Measurements from ENCODE around the gene PWWP2B. TPM values are rescaled to one million over a fixed set of nuclear protein-coding genes. Genes with fewer than 3 reads are reported as not detected.
"Not testable (repeated sequence)": the region's sequence is repeated elsewhere in the genome, so short reads cannot be mapped to it uniquely, and the experiment has no call there.

Gene PWWP2B
- total RNA-seq, 1 donor from 2014 or later, result 11.0 TPM

GRCh38 chr10:132386419-132386831 lies 10.6 kb upstream of the PWWP2B start:
- no peaks in the 10 kb centered on the region for H3K27me3 ChIP-seq (ENCODE audit: control insufficient read depth in 3 of 3, insufficient read depth in 3 of 3, low read length in 3 of 3)
- no peak overlapping the region for H3K4me3 ChIP-seq (ENCODE audit: low read length in 3 of 3)
- peaks cover 8 to 18% (median 11%) of the 10 kb centered on the region in 3 donors for H3K4me1 ChIP-seq (ENCODE audit: control insufficient read depth in 3 of 3, insufficient read depth in 3 of 3, low read length in 3 of 3)
- H3K36me3 ChIP-seq (ENCODE audit: control insufficient read depth in 3 of 3, insufficient read depth in 3 of 3, low read length in 3 of 3), result no peaks in the 10 kb centered on the region
- H3K9me3 ChIP-seq (ENCODE audit: control insufficient read depth in 3 of 3, low read length in 3 of 3), result no peaks in the 10 kb centered on the region
- no peak overlapping the region for H3K27ac ChIP-seq (ENCODE audit: low read depth, low read length)
- H3K9ac ChIP-seq (ENCODE audit: low read depth in 1 of 3, low read length in 3 of 3), result no peak overlapping the region

- not testable (repeated sequence) for H3K4me3 ChIP-seq (ENCODE audit: low read length in 3 of 3); H3K27ac ChIP-seq (ENCODE audit: low read depth, low read length); H3K36me3 ChIP-seq (ENCODE audit: control insufficient read depth in 3 of 3, insufficient read depth in 3 of 3, low read length in 3 of 3); H3K27me3 ChIP-seq (ENCODE audit: control insufficient read depth in 3 of 3, insufficient read depth in 3 of 3, low read length in 3 of 3); H3K9ac ChIP-seq (ENCODE audit: low read depth in 1 of 3, low read length in 3 of 3); H3K9me3 ChIP-seq (ENCODE audit: control insufficient read depth in 3 of 3, low read length in 3 of 3)
- H3K4me1 ChIP-seq (ENCODE audit: control insufficient read depth in 3 of 3, insufficient read depth in 3 of 3, low read length in 3 of 3), result peaks cover 8 to 18% (median 11%) of the 10 kb centered on the region in 3 donors
These were observed 10.1 kb upstream of the PWWP2B start for GRCh38 chr10:132386896-132387295.

GRCh38 chr10:132387764-132388210 lies 9.2 kb upstream of the PWWP2B start:
- Histone ChIP-seq H3K27me3 (ENCODE audit: control insufficient read depth in 3 of 3, insufficient read depth in 3 of 3, low read length in 3 of 3) (no peaks in the 10 kb centered on the region), H3K4me3 (ENCODE audit: low read length in 3 of 3) (peak overlapping the region in 1 of 3 donors; percentile 22), H3K9ac (ENCODE audit: low read depth in 1 of 3, low read length in 3 of 3) (peak overlapping the region in 1 of 3 donors; percentile 40), H3K36me3 (ENCODE audit: control insufficient read depth in 3 of 3, insufficient read depth in 3 of 3, low read length in 3 of 3) (no peaks in the 10 kb centered on the region), H3K4me1 (ENCODE audit: control insufficient read depth in 3 of 3, insufficient read depth in 3 of 3, low read length in 3 of 3) (peaks cover 8 to 18% (median 11%) of the 10 kb centered on the region in 3 donors), H3K9me3 (ENCODE audit: control insufficient read depth in 3 of 3, low read length in 3 of 3) (no peaks in the 10 kb centered on the region), H3K27ac (ENCODE audit: low read depth, low read length) (no peak overlapping the region)

GRCh38 chr10:132388891-132389432 lies 8.0 kb upstream of the PWWP2B start:
- peaks cover 8 to 18% (median 11%) of the 10 kb centered on the region in 3 donors for H3K4me1 ChIP-seq (ENCODE audit: control insufficient read depth in 3 of 3, insufficient read depth in 3 of 3, low read length in 3 of 3)
- no peaks in the 10 kb centered on the region for H3K27me3 ChIP-seq (ENCODE audit: control insufficient read depth in 3 of 3, insufficient read depth in 3 of 3, low read length in 3 of 3)
- H3K36me3 ChIP-seq (ENCODE audit: control insufficient read depth in 3 of 3, insufficient read depth in 3 of 3, low read length in 3 of 3), result no peaks in the 10 kb centered on the region
- peak overlapping the region in 2 of 3 donors; percentile 43 to 52 for H3K4me3 ChIP-seq (ENCODE audit: low read length in 3 of 3)
- peak overlapping the region; percentile 33 to 81 (median 45) for H3K9ac ChIP-seq (ENCODE audit: low read depth in 1 of 3, low read length in 3 of 3)
- H3K27ac ChIP-seq (ENCODE audit: low read depth, low read length), result no peak overlapping the region
- no peaks in the 10 kb centered on the region for H3K9me3 ChIP-seq (ENCODE audit: control insufficient read depth in 3 of 3, low read length in 3 of 3)

- Histone ChIP-seq H3K4me1 (ENCODE audit: control insufficient read depth in 3 of 3, insufficient read depth in 3 of 3, low read length in 3 of 3) (peaks cover 8 to 19% (median 11%) of the 10 kb centered on the region in 3 donors), H3K9ac (ENCODE audit: low read depth in 1 of 3, low read length in 3 of 3) (peak overlapping the region in 2 of 3 donors; percentile 45 to 81), H3K9me3 (ENCODE audit: control insufficient read depth in 3 of 3, low read length in 3 of 3) (no peaks in the 10 kb centered on the region), H3K27me3 (ENCODE audit: control insufficient read depth in 3 of 3, insufficient read depth in 3 of 3, low read length in 3 of 3) (no peaks in the 10 kb centered on the region), H3K4me3 (ENCODE audit: low read length in 3 of 3) (peak overlapping the region in 1 of 3 donors; percentile 43), H3K36me3 (ENCODE audit: control insufficient read depth in 3 of 3, insufficient read depth in 3 of 3, low read length in 3 of 3) (no peaks in the 10 kb centered on the region), H3K27ac (ENCODE audit: low read depth, low read length) (no peak overlapping the region)
These were observed 7.4 kb upstream of the PWWP2B start for GRCh38 chr10:132389433-132390169.

- Histone ChIP-seq H3K4me3 (ENCODE audit: low read length in 3 of 3) (no peak overlapping the region), H3K27me3 (ENCODE audit: control insufficient read depth in 3 of 3, insufficient read depth in 3 of 3, low read length in 3 of 3) (no peaks in the 10 kb centered on the region), H3K36me3 (ENCODE audit: control insufficient read depth in 3 of 3, insufficient read depth in 3 of 3, low read length in 3 of 3) (no peaks in the 10 kb centered on the region), H3K27ac (ENCODE audit: low read depth, low read length) (no peak overlapping the region), H3K4me1 (ENCODE audit: control insufficient read depth in 3 of 3, insufficient read depth in 3 of 3, low read length in 3 of 3) (peaks cover 8 to 23% (median 13%) of the 10 kb centered on the region in 3 donors), H3K9me3 (ENCODE audit: control insufficient read depth in 3 of 3, low read length in 3 of 3) (no peaks in the 10 kb centered on the region), H3K9ac (ENCODE audit: low read depth in 1 of 3, low read length in 3 of 3) (no peak overlapping the region)
These were observed 6.7 kb upstream of the PWWP2B start for GRCh38 chr10:132390170-132390920.

GRCh38 chr10:132390921-132391675 lies 5.9 kb upstream of the PWWP2B start:
- Histone ChIP-seq H3K4me1 (ENCODE audit: control insufficient read depth in 3 of 3, insufficient read depth in 3 of 3, low read length in 3 of 3) (peaks cover 8 to 29% (median 19%) of the 10 kb centered on the region in 3 donors), H3K9me3 (ENCODE audit: control insufficient read depth in 3 of 3, low read length in 3 of 3) (no peaks in the 10 kb centered on the region), H3K4me3 (ENCODE audit: low read length in 3 of 3) (no peak overlapping the region), H3K9ac (ENCODE audit: low read depth in 1 of 3, low read length in 3 of 3) (no peak overlapping the region), H3K36me3 (ENCODE audit: control insufficient read depth in 3 of 3, insufficient read depth in 3 of 3, low read length in 3 of 3) (no peaks in the 10 kb centered on the region), H3K27me3 (ENCODE audit: control insufficient read depth in 3 of 3, insufficient read depth in 3 of 3, low read length in 3 of 3) (no peaks in the 10 kb centered on the region), H3K27ac (ENCODE audit: low read depth, low read length) (no peak overlapping the region)

GRCh38 chr10:132391676-132392020 lies 5.4 kb upstream of the PWWP2B start:
- Histone ChIP-seq H3K36me3 (ENCODE audit: control insufficient read depth in 3 of 3, insufficient read depth in 3 of 3, low read length in 3 of 3) (no peaks in the 10 kb centered on the region), H3K4me3 (ENCODE audit: low read length in 3 of 3) (no peak overlapping the region), H3K27me3 (ENCODE audit: control insufficient read depth in 3 of 3, insufficient read depth in 3 of 3, low read length in 3 of 3) (no peaks in the 10 kb centered on the region), H3K4me1 (ENCODE audit: control insufficient read depth in 3 of 3, insufficient read depth in 3 of 3, low read length in 3 of 3) (peaks cover 8 to 29% (median 19%) of the 10 kb centered on the region in 3 donors), H3K9ac (ENCODE audit: low read depth in 1 of 3, low read length in 3 of 3) (no peak overlapping the region), H3K9me3 (ENCODE audit: control insufficient read depth in 3 of 3, low read length in 3 of 3) (no peaks in the 10 kb centered on the region), H3K27ac (ENCODE audit: low read depth, low read length) (no peak overlapping the region)

- H3K9me3 ChIP-seq (ENCODE audit: control insufficient read depth in 3 of 3, low read length in 3 of 3), result no peaks in the 10 kb centered on the region
- peaks cover 8 to 29% (median 19%) of the 10 kb centered on the region in 3 donors for H3K4me1 ChIP-seq (ENCODE audit: control insufficient read depth in 3 of 3, insufficient read depth in 3 of 3, low read length in 3 of 3)
- no peak overlapping the region for H3K27ac ChIP-seq (ENCODE audit: low read depth, low read length)
- H3K4me3 ChIP-seq (ENCODE audit: low read length in 3 of 3), result no peak overlapping the region
- H3K9ac ChIP-seq (ENCODE audit: low read depth in 1 of 3, low read length in 3 of 3), result no peak overlapping the region
- H3K27me3 ChIP-seq (ENCODE audit: control insufficient read depth in 3 of 3, insufficient read depth in 3 of 3, low read length in 3 of 3), result no peaks in the 10 kb centered on the region
- no peaks in the 10 kb centered on the region for H3K36me3 ChIP-seq (ENCODE audit: control insufficient read depth in 3 of 3, insufficient read depth in 3 of 3, low read length in 3 of 3)
These were observed 4.7 kb upstream of the PWWP2B start for GRCh38 chr10:132392184-132392800.
